ENCODE measurements around the gene IL1RAPL1. TPM values are rescaled to one million over a fixed set of nuclear protein-coding genes. Genes with fewer than 3 reads are reported as not detected.

Gene IL1RAPL1
- total and polyA plus RNA-seq, 9 of the 15 experiments (the other 6 are each of a cell fraction or from before 2014, with no cell fraction given) = 0.04 to 0.07 (median 0.04) TPM; not detected in 6

DNA sequence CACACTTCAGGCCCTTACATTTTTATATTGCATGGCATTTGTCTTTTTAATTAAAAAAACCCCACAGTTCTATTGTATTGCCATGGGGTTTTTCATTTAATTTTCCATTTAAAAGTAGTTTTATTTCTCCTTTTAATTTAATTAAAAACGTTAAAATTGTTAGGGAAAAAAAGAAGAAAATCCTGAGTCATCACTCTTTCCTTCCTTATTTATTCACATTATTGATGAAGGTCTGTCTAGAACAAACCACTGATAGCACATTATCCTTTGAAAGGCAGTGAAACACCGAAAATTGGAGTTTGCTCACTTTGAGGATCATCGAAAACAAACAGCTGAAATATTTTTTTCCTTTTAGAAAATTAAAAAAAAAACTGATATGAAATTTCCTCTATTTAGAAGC lies 868.5 kb downstream of the IL1RAPL1 start:
- Histone ChIP-seq H4K20me1 (replicated peaks; ENCODE audit: control insufficient read depth, insufficient read depth, low read length) (no peaks in the 10 kb centered on the region), H3K9me1 (ENCODE audit: control insufficient read depth, insufficient read depth, low read length) (no peaks in the 10 kb centered on the region), H3K79me2 (ENCODE audit: control insufficient read depth, insufficient read depth, low read length) (no peaks in the 10 kb centered on the region), H3K9ac (ENCODE audit: insufficient read depth in 1 of 2, low read depth in 2 of 2, low read length in 2 of 2) (no peak overlapping the region), H3K4me2 (ENCODE audit: insufficient read depth, low read length) (no peak overlapping the region), H3K4me3 (no peak overlapping the region), H3K27me3 (ENCODE audit: control insufficient read depth in 2 of 2, insufficient read depth in 2 of 2, low read length in 2 of 2) (no peaks in the 10 kb centered on the region), H3K4me1 (replicated peaks in 1 of 2; ENCODE audit: control insufficient read depth in 2 of 2, insufficient read depth in 2 of 2, low read length in 2 of 2) (no peaks in the 10 kb centered on the region), H3K36me3 (ENCODE audit: control insufficient read depth, insufficient read depth, low read length) (no peaks in the 10 kb centered on the region), H2AFZ (ENCODE audit: low read depth, low read length) (no peak overlapping the region), H3K27ac (ENCODE audit: extremely low read depth, low read depth, low read length) (no peak overlapping the region), H3K9me3 (replicated peaks; ENCODE audit: control insufficient read depth, insufficient read depth, low read depth, low read length) (no peaks in the 10 kb centered on the region)
- no peak for TF ChIP-seq NFE2L1 (tag; IDR thresholded peaks at IDR 0.05; ENCODE audit: borderline replicate concordance, low read depth)
- no peak for TF ChIP-seq CEBPB (tag; IDR thresholded peaks at IDR 0.05)
- no peak for TF ChIP-seq MECOM (CRISPR knock-in tag; IDR thresholded peaks at IDR 0.05)
- TF ChIP-seq, protein P1, sequence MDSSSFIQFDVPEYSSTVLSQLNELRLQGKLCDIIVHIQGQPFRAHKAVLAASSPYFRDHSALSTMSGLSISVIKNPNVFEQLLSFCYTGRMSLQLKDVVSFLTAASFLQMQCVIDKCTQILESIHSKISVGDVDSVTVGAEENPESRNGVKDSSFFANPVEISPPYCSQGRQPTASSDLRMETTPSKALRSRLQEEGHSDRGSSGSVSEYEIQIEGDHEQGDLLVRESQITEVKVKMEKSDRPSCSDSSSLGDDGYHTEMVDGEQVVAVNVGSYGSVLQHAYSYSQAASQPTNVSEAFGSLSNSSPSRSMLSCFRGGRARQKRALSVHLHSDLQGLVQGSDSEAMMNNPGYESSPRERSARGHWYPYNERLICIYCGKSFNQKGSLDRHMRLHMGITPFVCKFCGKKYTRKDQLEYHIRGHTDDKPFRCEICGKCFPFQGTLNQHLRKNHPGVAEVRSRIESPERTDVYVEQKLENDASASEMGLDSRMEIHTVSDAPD (CRISPR knock-in tag; IDR thresholded peaks at IDR 0.05) = no peak
- TF ChIP-seq POLR2A (conservative IDR thresholded peaks at IDR 0.05) = no peak
- no peak for TF ChIP-seq FUS (optimal IDR thresholded peaks at IDR 0.05; ENCODE audit: low read depth, low read length)
- no peak for TF ChIP-seq ZNF274 (IDR thresholded peaks at IDR 0.05; ENCODE audit: borderline replicate concordance, low read depth, low read length)
- TF ChIP-seq ELF2 (CRISPR knock-in tag; IDR thresholded peaks at IDR 0.05) = no peak
- FAIRE-seq = no peak
- no peak for ATAC-seq
- ChIA-PET CTCF (ENCODE audit: low intra/inter-chr PET ratio) (no interaction called here), POLR2A (no interaction called here)
- DNase-seq (ENCODE audit: extremely low read depth in 1 of 4, low spot score in 3 of 4) = no peak
- intact Hi-C loops (cut with micrococcal nuclease) (no loop called here), in situ Hi-C loops (cut with MboI) (no loop called here)
- WGBS (ENCODE audit: insufficient coverage, low coverage, missing lambda C conversion rate) = 0% methylated on average over 3 of the region's 3 CpGs
- no TSS peak for BruUV-seq (replicated peaks)

Measured in K562 (cell line).